H1 (cell line): ENCODE data around the gene RIN3. TPM values are rescaled to one million over a fixed set of nuclear protein-coding genes. Genes with fewer than 3 reads are reported as not detected.

Source experiments
- CTCF ChIA-PET: fragments of 300-600 bp; sonication (Branson Sonifier 250); formaldehyde crosslinking; loops from one replicate; lab custom pipeline; 2021; ENCODE audit not compliant: partially characterized antibody; lab: Charles Lee
- POLR2A ChIA-PET: fragments of 300-600 bp; sonication (Branson Sonifier 250); formaldehyde crosslinking; loops from one replicate; lab custom pipeline; 2021; ENCODE audit warnings: inconsistent platforms; ENCODE audit not compliant: partially characterized antibody; lab: Charles Lee
- DNase-seq, 2 experiments: peaks; one replicate each; pipeline versions ENCODE4 v3.0.0 to v3.0.0-alpha.2; 2010 to 2022; ENCODE audit warnings: low spot score in 2 of 2, low read depth in 1 of 2, mixed read lengths in 1 of 2
- FAIRE-seq: peaks from 2 replicates; lab custom pipeline; 2011; peaks lifted over from hg19 to GRCh38; lab: Jason Lieb, UNC
- H2AFZ ChIP-seq: 2 replicates; pipeline ENCODE4 v1.8.1; 2012; ENCODE audit warnings: low read length, inconsistent platforms
- H2AK5ac ChIP-seq: 2 replicates; pipeline ENCODE4 v1.6.1; 2013; ENCODE audit warnings: low read depth, low read length
- H2BK120ac ChIP-seq: replicated peaks from 2 replicates; pipeline ENCODE3; 2013; ENCODE audit warnings: low read depth, low read length, inconsistent platforms
- H2BK12ac ChIP-seq: 2 replicates; pipeline ENCODE4 v1.6.1; 2013; ENCODE audit warnings: low read depth, low read length
- H2BK15ac ChIP-seq: 2 replicates; pipeline ENCODE4 v1.6.1; 2013; ENCODE audit warnings: low read length
- H2BK20ac ChIP-seq: 2 replicates; pipeline ENCODE4 v1.6.1; 2013; ENCODE audit warnings: low read length
- H2BK5ac ChIP-seq: 2 replicates; pipeline ENCODE4 v1.6.1; 2013; ENCODE audit warnings: low read depth, low read length
- H3K14ac ChIP-seq: 2 replicates; pipeline ENCODE4 v1.6.1; 2013; ENCODE audit warnings: inconsistent platforms; ENCODE audit not compliant: insufficient read length
- H3K18ac ChIP-seq: 2 replicates; pipeline ENCODE4 v1.6.1; 2013; ENCODE audit warnings: low read length; ENCODE audit errors: extremely low read depth
- H3K23ac ChIP-seq: 2 replicates; pipeline ENCODE4 v1.6.1; 2013; ENCODE audit warnings: inconsistent platforms; ENCODE audit not compliant: insufficient read length
- H3K23me2 ChIP-seq: 2 replicates; pipeline ENCODE4 v1.6.1; 2013; ENCODE audit warnings: low read depth, low read length
- H3K27ac ChIP-seq: 2 replicates; pipeline ENCODE4 v1.6.1; 2011; ENCODE audit warnings: low read depth, low read length, inconsistent platforms
- H3K27me3 ChIP-seq, 4 experiments: replicated peaks in 1 of 4; 1 replicate in 1 of 4; 2 replicates in 3 of 4; pipeline versions ENCODE4 v1.6.1 to v1.8.1; 2011 to 2013; ENCODE audit warnings: low read length in 3 of 4, mild to moderate bottlenecking in 3 of 4, inconsistent platforms in 2 of 4, mixed read lengths in 2 of 4, moderate library complexity in 1 of 4; ENCODE audit not compliant: control insufficient read depth in 3 of 4, insufficient read depth in 3 of 4; ENCODE audit errors: extremely low read depth in 1 of 4
- H3K36me3 ChIP-seq, 4 experiments: 2 replicates each; pipeline versions ENCODE4 v1.6.1 to v1.8.1; 2011 to 2013; ENCODE audit warnings: mild to moderate bottlenecking in 4 of 4, low read length in 3 of 4, moderate library complexity in 2 of 4, control low read depth in 1 of 4, inconsistent platforms in 1 of 4; ENCODE audit not compliant: insufficient read depth in 4 of 4, control insufficient read depth in 2 of 4
- H3K4ac ChIP-seq: replicated peaks from 2 replicates; pipeline ENCODE3; 2013; ENCODE audit warnings: low read length, low read depth, mixed read lengths, inconsistent platforms; ENCODE audit not compliant: insufficient read length
- H3K4me1 ChIP-seq, 4 experiments: replicated peaks in 1 of 4; 1 replicate in 1 of 4; 2 replicates in 3 of 4; pipeline versions ENCODE4 v1.6.1 to v1.8.1; 2011 to 2013; ENCODE audit warnings: low read length in 3 of 4, inconsistent platforms in 2 of 4, mixed read lengths in 1 of 4; ENCODE audit not compliant: insufficient read depth in 4 of 4, control insufficient read depth in 3 of 4
- H3K4me2 ChIP-seq, 2 experiments: 2 replicates each; pipeline versions ENCODE4 v1.6.1 to v1.8.1; 2011 to 2013; ENCODE audit warnings: low read depth in 2 of 2, low read length in 2 of 2, control low read depth in 1 of 2, inconsistent platforms in 1 of 2, mild to moderate bottlenecking in 1 of 2; ENCODE audit not compliant: insufficient read depth in 1 of 2
- H3K4me3 ChIP-seq, 4 experiments: fragments of 200-600, 300-600 bp in 1 of 4; sonication (generic), shearing (Covaris generic), sonication (Bioruptor Twin) in 1 of 4; 2 replicates each; pipeline versions ENCODE4 v1.5.1 to v1.8.1; 2011 to 2016; ENCODE audit warnings: low read length in 4 of 4, low read depth in 3 of 4, control low read depth in 2 of 4, inconsistent platforms in 2 of 4, mild to moderate bottlenecking in 2 of 4, mixed read lengths in 1 of 4, moderate library complexity in 1 of 4; ENCODE audit not compliant: insufficient read depth in 2 of 4; ENCODE audit errors: extremely low read depth in 1 of 4
- H3K56ac ChIP-seq: replicated peaks from 2 replicates; pipeline ENCODE3; 2013; ENCODE audit warnings: low read depth, mild to moderate bottlenecking, mixed read lengths, low read length, inconsistent platforms; ENCODE audit not compliant: insufficient read length
- H3K79me1 ChIP-seq: 2 replicates; pipeline ENCODE4 v1.6.1; 2013; ENCODE audit warnings: low read depth, low read length, control low read depth
- H3K79me2 ChIP-seq, 2 experiments: 2 replicates each; pipeline versions ENCODE4 v1.6.1 to v1.8.1; 2012 to 2013; ENCODE audit warnings: low read length in 2 of 2, mild to moderate bottlenecking in 2 of 2, inconsistent platforms in 1 of 2; ENCODE audit not compliant: insufficient read depth in 2 of 2, control insufficient read depth in 1 of 2
- H3K9ac ChIP-seq, 4 experiments: replicated peaks in 1 of 4; 1 replicate in 1 of 4; 2 replicates in 3 of 4; pipeline versions ENCODE4 v1.6.1 to v1.8.1; 2011 to 2013; ENCODE audit warnings: low read depth in 3 of 4, low read length in 3 of 4, control low read depth in 2 of 4, mild to moderate bottlenecking in 2 of 4, moderate library complexity in 2 of 4, inconsistent platforms in 1 of 4; ENCODE audit errors: extremely low read depth in 1 of 4
- H3K9me3 ChIP-seq, 2 experiments: 2 replicates each; pipeline versions ENCODE4 v1.6.1 to v1.8.1; 2012 to 2013; ENCODE audit warnings: mild to moderate bottlenecking in 2 of 2, moderate library complexity in 2 of 2, control low read depth in 1 of 2, inconsistent platforms in 1 of 2, low read depth in 1 of 2, low read length in 1 of 2, mixed read lengths in 1 of 2; ENCODE audit not compliant: insufficient read depth in 2 of 2
- H4K20me1 ChIP-seq, 2 experiments: replicated peaks in 1 of 2; 2 replicates each; pipeline versions ENCODE3 to v1.8.1; 2011 to 2013; ENCODE audit warnings: inconsistent platforms in 2 of 2, low read length in 2 of 2, mild to moderate bottlenecking in 1 of 2; ENCODE audit not compliant: insufficient read depth in 2 of 2, control insufficient read depth in 1 of 2
- H4K5ac ChIP-seq: 2 replicates; pipeline ENCODE4 v1.6.1; 2013; ENCODE audit warnings: low read length, low read depth, mixed read lengths, inconsistent platforms; ENCODE audit not compliant: insufficient read length
- H4K8ac ChIP-seq: 2 replicates; pipeline ENCODE4 v1.8.0; 2013; ENCODE audit warnings: mild to moderate bottlenecking, moderate library complexity, low read length, inconsistent platforms; ENCODE audit not compliant: insufficient read depth; ENCODE audit errors: extremely low read depth
- H4K91ac ChIP-seq: replicated peaks from 2 replicates; pipeline ENCODE3; 2013; ENCODE audit warnings: low read length, mixed read lengths, inconsistent platforms; ENCODE audit not compliant: insufficient read length
- ATF2 ChIP-seq: IDR thresholded peaks from 2 replicates; pipeline ENCODE4 v1.6.1; 2012; ENCODE audit warnings: low read length, inconsistent platforms
- CTCF ChIP-seq, 3 experiments: IDR thresholded peaks; 1 replicate in 2 of 3; 2 replicates in 1 of 3; pipeline versions ENCODE4 v1.5.1 to v1.6.1; 2011; ENCODE audit warnings: low read length in 3 of 3, mild to moderate bottlenecking in 3 of 3, inconsistent platforms in 2 of 3, low read depth in 1 of 3, moderate library complexity in 1 of 3; ENCODE audit not compliant: insufficient read depth in 1 of 3; ENCODE audit errors: control extremely low read depth in 1 of 3
- E2F6 ChIP-seq: IDR thresholded peaks from 2 replicates; pipeline ENCODE4 v1.6.1; 2012; ENCODE audit warnings: inconsistent platforms
- HDAC6 ChIP-seq: IDR thresholded peaks from one replicate; pipeline ENCODE4 v1.7.1; 2012; ENCODE audit warnings: low read depth, mild to moderate bottlenecking, inconsistent platforms, low read length, moderate library complexity
- JUN ChIP-seq: IDR thresholded peaks from 2 replicates; pipeline ENCODE4 v1.6.1; 2011; ENCODE audit warnings: low read depth, mild to moderate bottlenecking, improper control_type of control experiment, low read length
- MAFK ChIP-seq: IDR thresholded peaks from 2 replicates; pipeline ENCODE4 v1.6.1; 2012; ENCODE audit warnings: low read depth, mild to moderate bottlenecking, improper control_type of control experiment, low read length
- NRF1 ChIP-seq: IDR thresholded peaks from 2 replicates; pipeline ENCODE4 v1.6.1; 2011; ENCODE audit warnings: mild to moderate bottlenecking, low read depth, low read length, improper control_type of control experiment
- TBP ChIP-seq: IDR thresholded peaks from 2 replicates; pipeline ENCODE4 v1.6.1; 2011; ENCODE audit warnings: low read depth, low read length, improper control_type of control experiment
- WGBS, 2 experiments: shearing (Covaris generic) in 1 of 2; methylation state at CpG; one replicate each; pipeline versions ENCODE4 v1.1.6 to v1.1.7; 2013 to 2015; ENCODE audit warnings: low lambda C conversion rate in 2 of 2, mixed read lengths in 2 of 2, inconsistent platforms in 1 of 2, low coverage in 1 of 2, missing lambda C conversion rate in 1 of 2; ENCODE audit not compliant: insufficient replicate concordance in 2 of 2, insufficient coverage in 1 of 2, insufficient read length in 1 of 2; ENCODE audit errors: extremely low coverage in 1 of 2, missing lambda C conversion rate in 1 of 2; 5-methylcytosine and 5-hydroxymethylcytosine counted together
- polyA plus RNA-seq, 7 experiments: library from polyadenylated mRNA; depleted of rRNA in 3 of 7; stranded (reverse) in 5 of 7; unstranded in 2 of 7; fragments of >200 nt in 5 of 7; fragments of 200-250 nt in 2 of 7; gene quantifications; 1 replicate in 5 of 7; 2 replicates in 1 of 7; 4 replicates in 1 of 7; pipeline versions ENCODE4 v1.2.1 to v1.2.3, GENCODE V29; 2011 to 2013; ENCODE audit warnings: missing spikeins in 2 of 7, mixed read lengths in 2 of 7
- total RNA-seq: library from RNA; stranded (reverse); fragmentation: NEBNext Ultra II Directional; extraction: Animal tissue kit (Norgen Biotek cat#: 25700); gene quantifications from 2 replicates; pipeline ENCODE4 v1.2.1, GENCODE V29; 2021

The RIN3 gene
- total and polyA plus RNA-seq, 2 of the 8 experiments (the other 6 are each of a cell fraction or from before 2014, with no cell fraction given): 0.59 to 1.5 TPM

- H3K4me3 ChIP-seq: no peak overlapping the region
- H3K79me1 ChIP-seq: peaks cover 5% of the 10 kb centered on the region; the same call in 1 of the 2 replicates
- no peaks in the 10 kb centered on the region for H3K23me2 ChIP-seq
- no peak overlapping the region for H3K9ac ChIP-seq
- no peak overlapping the region for H3K27ac ChIP-seq
- H2BK120ac ChIP-seq: no peak overlapping the region
- H4K91ac ChIP-seq: no peak overlapping the region
- H2BK15ac ChIP-seq: no peak overlapping the region
- CTCF ChIA-PET: interaction anchor here (0.9 to 1.3 kb wide), 2 partner anchors 16 to 41 kb away, joined by 5 read pairs; no protein-coding TSS in a partner anchor
- H2AK5ac ChIP-seq: no peak overlapping the region
- 86% methylated on average over 3 of the region's 3 CpGs; no CpG with 5 or more reads in 1 of the 2 experiments for WGBS, 2 experiments
- no peaks in the 10 kb centered on the region for H3K27me3 ChIP-seq
- H3K14ac ChIP-seq: no peak overlapping the region
- H3K56ac ChIP-seq: no peak overlapping the region
- DNase-seq (no peak), FAIRE-seq (no peak)
- peaks cover 0 to 6% of the 10 kb centered on the region in 2 experiments; a peak in 2 of 4 replicates for H3K79me2 ChIP-seq
- no peaks in the 10 kb centered on the region for H3K4me1 ChIP-seq
- H2AFZ ChIP-seq: no peak overlapping the region
- H4K20me1 ChIP-seq: peaks cover 0 to 5% of the 10 kb centered on the region in 2 experiments
- H4K5ac ChIP-seq: no peak overlapping the region
- H2BK12ac ChIP-seq: no peak overlapping the region
- peaks cover 4 to 14% (median 4%) of the 10 kb centered on the region in 4 experiments; a peak in 5 of 8 replicates for H3K36me3 ChIP-seq
- no peak overlapping the region for H3K4me2 ChIP-seq
- no peak overlapping the region for H3K4ac ChIP-seq
- no peak overlapping the region for H3K18ac ChIP-seq
- no peak overlapping the region for H4K8ac ChIP-seq
- H2BK5ac ChIP-seq: no peak overlapping the region
- H2BK20ac ChIP-seq: no peak overlapping the region
- H3K23ac ChIP-seq: no peak overlapping the region
- POLR2A ChIA-PET: no interaction called here
- no peaks in the 10 kb centered on the region for H3K9me3 ChIP-seq
- TF ChIP-seq ATF2 (no peak), MAFK (no peak), JUN (no peak), TBP (no peak), E2F6 (no peak), CTCF (IDR thresholded peaks at IDR 0.05; ENCODE audit: control extremely low read depth in 1 of 3, insufficient read depth in 1 of 3, low read depth in 1 of 3, low read length in 3 of 3) (no peak), HDAC6 (no peak), NRF1 (no peak)
Measured at GRCh38 chr14:92731622-92732115, 218.1 kb downstream of the RIN3 start.
